GM23338 (cell line): ENCODE data around the gene C11orf21. TPM values are rescaled to one million over a fixed set of nuclear protein-coding genes. Genes with fewer than 3 reads are reported as not detected.

ENCODE experiments used
- CREB1 ChIP-seq: fragments of 250-450 bp; sonication (Bioruptor Pico); IDR thresholded peaks from 2 replicates; pipeline ENCODE4 v1.5.0; 2020; ENCODE audit warnings: low read depth, mild to moderate bottlenecking, moderate library complexity
- CTCF ChIP-seq, 2 experiments: fragments of 200-600 bp in 1 of 2; sonication (generic) in 1 of 2; conservative IDR thresholded peaks; 2 replicates each; pipeline versions ENCODE4 v1.5.1 to v1.6.1; 2016 to 2017; ENCODE audit warnings: antibody characterized with exemption in 2 of 2, low read depth in 2 of 2, mild to moderate bottlenecking in 2 of 2, moderate library complexity in 1 of 2
- JUNB ChIP-seq: IDR thresholded peaks from one replicate; pipeline ENCODE4 v1.6.1; 2016; ENCODE audit warnings: antibody characterized with exemption; ENCODE audit not compliant: unreplicated experiment
- NANOG ChIP-seq: IDR thresholded peaks from 2 replicates; pipeline ENCODE4 v1.6.1; 2016; ENCODE audit warnings: antibody characterized with exemption, borderline replicate concordance
- POLR2AphosphoS5 ChIP-seq: IDR thresholded peaks from 2 replicates; pipeline ENCODE4 v1.6.1; 2016; ENCODE audit warnings: antibody characterized with exemption, low read depth
- REST ChIP-seq: IDR thresholded peaks from one replicate; pipeline ENCODE4 v1.6.1; 2018; ENCODE audit warnings: antibody characterized with exemption; ENCODE audit not compliant: unreplicated experiment
- ZNF114 ChIP-seq: fragments of 250-450 bp; sonication (Bioruptor Pico); IDR thresholded peaks from 2 replicates; pipeline ENCODE4 v1.5.0; 2020; ENCODE audit warnings: mild to moderate bottlenecking, moderate library complexity
- ZNF331 ChIP-seq: fragments of 250-450 bp; sonication (Bioruptor Pico); IDR thresholded peaks from 2 replicates; pipeline ENCODE4 v1.5.0; 2020; ENCODE audit warnings: low read depth, mild to moderate bottlenecking, moderate library complexity
- ZNF462 ChIP-seq: fragments of 250-450 bp; sonication (Bioruptor Pico); IDR thresholded peaks from 2 replicates; pipeline ENCODE4 v1.5.0; 2020; ENCODE audit warnings: mild to moderate bottlenecking, moderate library complexity
- polyA plus RNA-seq: library from polyadenylated mRNA; unstranded; fragments of >200 nt; fragmentation: Nextera tagmentation; extraction: Ambion mirVana; gene quantifications from 2 replicates; pipeline ENCODE4 v1.2.1, GENCODE V29; 2016
- total RNA-seq: library from RNA; depleted of rRNA; stranded (reverse); fragments of >200 nt; shearing (Covaris generic); gene quantifications from 2 replicates; pipeline ENCODE4 v1.2.3, GENCODE V29; 2014
- TF ChIP-seq, protein P1 (sequence below): IDR thresholded peaks from 2 replicates; pipeline ENCODE4 v1.6.1; 2016; ENCODE audit warnings: antibody characterized with exemption

C11orf21 gene
- total and polyA plus RNA-seq, 2 experiments from 2014 or later = not detected

GRCh38 chr11:2256293-2256913 lies 45.3 kb downstream of the C11orf21 start (continued):
- TF ChIP-seq ZNF462 (CRISPR knock-in tag) = no peak
- no peak for TF ChIP-seq POLR2AphosphoS5
- TF ChIP-seq ZNF331 (CRISPR knock-in tag) = no peak
- TF ChIP-seq, protein P1, sequence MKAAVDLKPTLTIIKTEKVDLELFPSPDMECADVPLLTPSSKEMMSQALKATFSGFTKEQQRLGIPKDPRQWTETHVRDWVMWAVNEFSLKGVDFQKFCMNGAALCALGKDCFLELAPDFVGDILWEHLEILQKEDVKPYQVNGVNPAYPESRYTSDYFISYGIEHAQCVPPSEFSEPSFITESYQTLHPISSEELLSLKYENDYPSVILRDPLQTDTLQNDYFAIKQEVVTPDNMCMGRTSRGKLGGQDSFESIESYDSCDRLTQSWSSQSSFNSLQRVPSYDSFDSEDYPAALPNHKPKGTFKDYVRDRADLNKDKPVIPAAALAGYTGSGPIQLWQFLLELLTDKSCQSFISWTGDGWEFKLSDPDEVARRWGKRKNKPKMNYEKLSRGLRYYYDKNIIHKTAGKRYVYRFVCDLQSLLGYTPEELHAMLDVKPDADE = no peak
- no peak for TF ChIP-seq REST
- no peak for TF ChIP-seq JUNB
- TF ChIP-seq ZNF114 (CRISPR knock-in tag) = no peak
- TF ChIP-seq CTCF (conservative IDR thresholded peaks at IDR 0.05; ENCODE audit: low read depth in 2 of 2) = no peak
- TF ChIP-seq NANOG = no peak
- TF ChIP-seq CREB1 (CRISPR knock-in tag) = no peak
